Glomerular visceral epithelial cell (primary cell): ENCODE data around the gene TRIB2.

ENCODE experiments used
- DNase-seq: peaks from one replicate; pipeline ENCODE4 v3.0.0-alpha.2; 2016; ENCODE audit errors: extremely low spot score

TRIB2 gene

DNA sequence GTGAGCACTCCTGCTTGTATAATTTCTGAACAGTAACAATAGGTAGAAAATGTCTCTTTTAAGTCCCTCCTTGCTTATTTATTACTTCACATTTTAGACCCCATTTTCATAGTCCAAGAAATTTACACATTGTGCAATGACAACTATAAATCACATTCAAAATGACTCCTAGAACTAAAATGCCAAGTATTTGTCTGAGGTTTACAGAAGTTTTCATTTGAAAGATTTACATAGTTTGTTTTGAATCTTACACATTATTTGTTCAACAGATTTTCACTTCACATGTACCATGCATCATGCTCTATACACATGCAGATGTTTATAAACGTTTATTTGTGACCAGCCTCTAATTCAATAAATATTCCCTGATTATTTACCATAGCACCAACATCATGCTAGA, 15.7 kb upstream of the TRIB2 start:
- no peak for DNase-seq

DNA sequence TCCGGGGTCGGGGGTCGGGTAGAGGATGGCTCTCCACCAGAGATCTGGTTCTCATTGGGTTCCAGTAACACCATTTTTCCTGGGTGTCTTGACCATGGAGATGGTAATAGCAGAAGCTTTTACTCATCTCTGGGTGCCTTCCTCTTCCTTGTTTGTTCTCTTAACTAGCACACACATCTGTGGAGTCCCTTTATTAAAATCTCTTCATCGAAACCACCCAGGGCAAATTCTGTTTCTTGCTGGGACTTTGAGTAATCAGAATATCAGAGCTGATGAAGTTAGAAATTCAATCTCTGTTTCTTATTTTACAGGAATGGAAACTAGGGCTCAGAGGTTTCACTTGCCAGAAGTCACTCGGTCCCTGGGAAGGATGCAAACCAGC, 15.0 kb upstream of the TRIB2 start:
- DNase-seq = no peak

DNA sequence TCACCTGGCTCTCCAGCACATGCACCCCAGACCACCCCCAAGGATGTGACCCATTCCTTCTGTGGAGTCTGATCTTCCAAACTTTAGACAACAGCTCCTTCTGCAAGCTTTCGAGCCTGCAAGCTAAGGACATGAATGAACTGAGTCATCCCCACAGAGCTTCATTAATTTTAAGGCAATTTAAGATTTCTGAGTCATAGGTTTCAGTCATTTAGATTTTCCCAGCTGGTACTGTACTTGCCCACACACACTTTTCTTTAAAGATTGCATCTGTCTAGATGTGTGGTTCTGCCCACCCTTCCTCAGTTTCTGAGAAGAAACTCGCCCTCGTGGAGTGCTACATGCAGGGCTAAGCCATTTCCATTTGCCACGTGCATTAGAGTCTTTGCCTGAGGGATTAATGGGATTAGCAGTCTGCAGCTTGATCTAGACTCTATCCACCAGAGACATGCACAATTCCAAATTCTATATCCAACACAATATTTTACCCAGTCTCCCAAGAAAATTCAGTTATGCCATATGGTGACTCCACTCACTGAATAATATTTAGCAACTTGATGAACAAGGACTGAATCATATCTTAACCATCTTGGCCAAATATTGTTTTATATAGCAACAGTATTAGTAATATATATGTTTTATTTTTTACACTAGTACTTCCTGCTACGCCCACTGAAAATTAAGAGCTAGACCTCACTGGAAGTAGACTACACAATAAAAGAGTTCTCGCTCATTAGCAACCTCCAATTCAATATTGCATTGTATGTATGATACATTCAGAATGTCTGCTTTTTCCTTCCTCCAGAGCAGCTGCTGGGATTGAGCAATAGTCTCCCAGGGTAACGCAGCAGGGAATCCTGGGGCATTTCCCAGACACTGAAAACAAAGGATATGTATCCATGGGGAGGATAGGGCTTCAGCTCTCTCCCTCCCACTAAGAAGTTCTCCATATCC, 14.3 kb upstream of the TRIB2 start:
- no peak for DNase-seq

- no peak for DNase-seq
Observed at GRCh38 chr2:12704378-12704777, 12.4 kb upstream of the TRIB2 start.

GRCh38 chr2:12705230-12705629, 11.5 kb upstream of the TRIB2 start:
- no peak for DNase-seq

DNA sequence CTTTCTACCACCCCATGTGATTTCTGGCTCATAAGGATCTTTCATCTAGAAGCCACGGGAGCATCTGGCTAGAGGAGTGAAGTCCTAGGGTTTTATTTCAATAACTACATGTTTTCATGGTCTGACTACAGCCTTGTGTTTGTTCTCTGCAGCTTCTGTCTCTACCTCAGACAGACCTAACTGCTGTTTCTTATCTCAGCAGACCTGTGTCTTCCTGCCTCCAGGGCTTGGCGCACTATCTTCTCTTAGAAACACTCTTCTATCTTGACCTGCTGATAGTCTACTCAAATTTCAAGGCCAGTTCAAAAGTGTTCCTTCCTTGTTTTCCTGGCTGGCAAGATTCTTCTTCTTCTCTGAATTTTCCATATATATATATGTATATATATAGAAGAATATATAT, 11.0 kb upstream of the TRIB2 start:
- no peak for DNase-seq

- DNase-seq = no peak
Observed at GRCh38 chr2:12708508-12709206, 8.1 kb upstream of the TRIB2 start.

- DNase-seq = no peak
Observed at GRCh38 chr2:12709207-12709522, 7.6 kb upstream of the TRIB2 start.

- no peak for DNase-seq
Observed at GRCh38 chr2:12710301-12710700, 6.4 kb upstream of the TRIB2 start.

DNA sequence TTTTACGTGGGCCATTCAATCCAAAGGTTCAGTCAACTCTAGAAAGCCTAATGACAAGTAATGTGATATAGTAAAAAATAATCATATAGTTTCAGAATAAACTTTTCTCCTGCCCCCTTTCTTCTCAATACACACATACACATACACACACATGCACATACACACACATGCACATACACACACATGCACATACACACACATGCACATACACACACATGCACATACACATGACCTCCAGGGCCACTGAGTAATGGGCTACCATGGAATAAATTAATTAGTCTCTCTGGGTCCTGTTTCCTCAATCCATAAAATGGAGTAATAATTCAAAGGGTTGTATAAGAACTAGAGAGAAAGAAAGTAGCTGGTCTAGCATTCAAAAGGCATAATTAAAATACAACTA, 5.4 kb upstream of the TRIB2 start:
- DNase-seq = no peak

DNA sequence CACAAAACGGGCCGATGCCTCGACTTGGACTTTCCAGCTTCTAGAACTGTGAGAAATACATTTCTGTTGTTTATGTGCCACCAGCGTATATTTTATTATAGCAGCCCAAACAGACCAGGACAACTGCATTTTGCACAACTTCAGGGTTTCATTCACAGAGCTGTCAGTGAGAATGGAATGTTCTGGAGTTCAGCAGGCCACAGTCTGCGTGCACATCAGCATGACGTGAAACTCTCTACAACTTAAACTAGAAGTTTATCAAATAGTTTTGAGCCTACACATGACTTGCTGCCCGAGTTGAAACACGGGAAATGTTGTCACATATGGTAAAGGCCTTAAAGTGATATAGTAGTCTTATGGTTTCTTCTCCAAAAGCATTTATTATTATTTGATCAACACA, 3.9 kb upstream of the TRIB2 start:
- DNase-seq = no peak

- no peak for DNase-seq
Observed at GRCh38 chr2:12714391-12715221, 2.1 kb upstream of the TRIB2 start.

GRCh38 chr2:12715258-12716031, 1.3 kb upstream of the TRIB2 start:
- DNase-seq = no peak

- DNase-seq = no peak
Observed at GRCh38 chr2:12716032-12716281, 779 bp upstream of the TRIB2 start.

GRCh38 chr2:12717191-12718014, 667 bp downstream of the TRIB2 start:
- DNase-seq = no peak

DNA sequence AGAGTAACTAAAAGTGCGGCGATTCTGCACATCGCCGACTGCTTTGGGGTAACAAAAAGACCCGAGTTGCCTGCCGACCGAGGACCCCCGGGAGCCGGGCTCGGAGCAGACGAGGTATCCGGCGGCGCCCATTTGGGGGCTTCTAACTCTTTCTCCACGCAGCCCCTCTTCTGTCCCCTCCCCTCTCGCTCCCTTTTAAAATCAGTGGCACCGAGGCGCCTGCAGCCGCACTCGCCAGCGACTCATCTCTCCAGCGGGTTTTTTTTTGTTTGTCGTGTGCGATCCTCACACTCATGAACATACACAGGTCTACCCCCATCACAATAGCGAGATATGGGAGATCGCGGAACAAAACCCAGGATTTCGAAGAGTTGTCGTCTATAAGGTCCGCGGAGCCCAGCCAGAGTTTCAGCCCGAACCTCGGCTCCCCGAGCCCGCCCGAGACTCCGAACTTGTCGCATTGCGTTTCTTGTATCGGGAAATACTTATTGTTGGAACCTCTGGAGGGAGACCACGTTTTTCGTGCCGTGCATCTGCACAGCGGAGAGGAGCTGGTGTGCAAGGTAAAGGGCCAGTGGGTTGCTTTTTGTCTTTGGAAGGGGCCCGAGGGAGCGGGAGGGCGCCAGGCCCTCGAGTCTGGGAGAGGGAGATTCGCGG, 1.4 kb downstream of the TRIB2 start:
- DNase-seq = no peak

DNA sequence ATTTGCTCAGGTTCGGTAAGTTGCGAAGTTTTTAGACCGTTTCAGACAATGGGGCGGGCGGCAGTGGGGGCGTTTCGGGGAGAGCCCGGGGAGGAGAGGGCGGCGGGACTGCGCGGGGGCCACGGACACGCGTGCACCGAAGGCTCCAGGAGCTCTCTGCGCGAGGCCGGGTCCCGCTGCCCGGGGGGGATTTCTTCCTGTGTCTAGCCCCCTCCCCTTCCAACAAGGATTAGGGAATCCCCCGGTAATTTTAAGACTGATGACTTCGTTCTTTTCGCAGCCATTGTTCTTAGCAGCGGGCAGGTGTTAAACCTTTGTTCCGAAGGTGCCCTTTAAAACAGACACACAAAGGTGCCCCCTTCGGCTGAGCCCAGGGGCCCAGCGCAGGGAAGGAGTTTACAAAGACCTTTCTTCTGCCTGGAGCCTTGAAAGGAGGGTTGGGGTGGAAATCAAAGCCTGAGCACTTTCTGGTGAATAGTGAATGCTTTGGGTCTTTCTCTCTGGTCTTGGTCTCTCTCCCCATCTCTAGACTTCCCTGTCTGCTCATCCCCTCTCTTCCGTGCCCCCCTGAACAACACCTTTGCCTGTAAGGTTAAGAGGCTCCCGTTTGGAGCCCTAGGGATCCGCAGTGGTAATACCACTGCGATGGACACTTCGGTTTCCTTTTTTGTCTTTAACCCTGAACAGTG, 2.1 kb downstream of the TRIB2 start:
- no peak for DNase-seq

GRCh38 chr2:12719400-12720277, 2.9 kb downstream of the TRIB2 start:
- no peak for DNase-seq

GRCh38 chr2:12720278-12720620, 3.5 kb downstream of the TRIB2 start:
- no peak for DNase-seq
